Measurements from ENCODE around the gene HLA-E.

HLA-E gene

DNA sequence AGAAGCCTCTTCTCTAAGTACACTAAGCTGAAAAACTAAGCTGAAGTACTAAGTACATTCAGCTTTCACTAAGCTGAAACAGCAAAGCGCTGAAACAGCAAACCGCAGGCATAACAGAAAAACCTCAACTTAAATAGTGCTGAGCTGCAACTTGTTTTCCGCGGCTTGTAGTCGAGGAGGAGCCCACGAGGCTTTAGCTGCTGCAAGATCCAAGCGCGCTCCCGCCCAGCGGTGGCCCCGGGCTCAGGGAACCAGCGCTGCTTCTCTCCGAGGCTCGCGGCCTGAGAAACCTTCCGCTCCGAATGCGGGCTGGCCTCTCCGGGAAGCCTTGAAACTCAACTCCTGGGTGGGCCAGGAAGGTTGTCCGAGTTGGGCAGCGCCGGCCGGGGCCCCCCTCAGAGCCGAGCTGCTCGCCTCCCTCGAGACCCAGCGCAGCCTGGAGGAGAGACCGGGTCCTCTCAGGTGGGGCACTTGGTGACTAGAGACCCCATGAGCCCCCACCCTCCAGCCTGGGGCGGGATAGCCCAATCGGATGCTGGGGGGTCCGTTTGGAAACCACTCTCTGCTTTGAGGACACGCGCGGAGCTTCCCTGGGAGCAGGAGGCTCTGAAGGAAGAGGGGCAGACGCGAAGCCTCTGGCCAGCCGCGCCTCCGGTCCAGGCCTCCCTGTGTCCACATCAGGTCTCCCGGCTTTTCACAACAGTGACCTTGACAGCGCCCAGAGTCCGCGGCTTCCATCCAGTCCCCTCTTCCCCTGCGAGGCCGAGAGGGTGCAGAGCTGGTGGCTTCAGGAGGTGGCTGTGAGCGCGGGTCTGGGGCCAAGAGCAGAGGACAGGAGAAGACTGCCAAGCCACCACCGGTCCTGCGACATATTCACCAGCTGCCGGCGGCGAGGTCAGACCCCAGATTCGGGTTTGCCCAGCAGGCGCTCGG, 38.1 kb upstream of the HLA-E start:
- H3K79me2 ChIP-seq (ENCODE audit: insufficient read depth, low read length), result no peaks in the 10 kb centered on the region
- H3K27ac ChIP-seq (ENCODE audit: low read depth, low read length), result no peak overlapping the region
- no peak overlapping the region for H3K4me2 ChIP-seq (ENCODE audit: low read depth, low read length, poor library complexity, severe bottlenecking)
- H3K4me3 ChIP-seq (ENCODE audit: insufficient read depth, low read length, poor library complexity, severe bottlenecking), result no peak overlapping the region
- H3K27me3 ChIP-seq (ENCODE audit: low read length), result no peaks in the 10 kb centered on the region
- no peaks in the 10 kb centered on the region for H3K9me3 ChIP-seq (ENCODE audit: insufficient read depth, low read length)
- no peak overlapping the region for H2AFZ ChIP-seq (ENCODE audit: low read depth, low read length, severe bottlenecking)
- no peaks in the 10 kb centered on the region for H3K9me2 ChIP-seq (replicated peaks; ENCODE audit: insufficient read depth, low read length)
- H3K36me3 ChIP-seq (ENCODE audit: low read length), result no peaks in the 10 kb centered on the region
- TF ChIP-seq CTCF (IDR thresholded peaks at IDR 0.05; ENCODE audit: insufficient read depth, low read length, poor library complexity, severe bottlenecking) (no peak), EZH2phosphoT487 (conservative IDR thresholded peaks at IDR 0.05; ENCODE audit: low read length) (no peak)
- no peak overlapping the region for H3K9ac ChIP-seq (ENCODE audit: low read length)
- H4K20me1 ChIP-seq (ENCODE audit: low read depth, low read length), result no peaks in the 10 kb centered on the region
- H3F3A ChIP-seq (ENCODE audit: insufficient read depth), result no peaks in the 10 kb centered on the region

DNA sequence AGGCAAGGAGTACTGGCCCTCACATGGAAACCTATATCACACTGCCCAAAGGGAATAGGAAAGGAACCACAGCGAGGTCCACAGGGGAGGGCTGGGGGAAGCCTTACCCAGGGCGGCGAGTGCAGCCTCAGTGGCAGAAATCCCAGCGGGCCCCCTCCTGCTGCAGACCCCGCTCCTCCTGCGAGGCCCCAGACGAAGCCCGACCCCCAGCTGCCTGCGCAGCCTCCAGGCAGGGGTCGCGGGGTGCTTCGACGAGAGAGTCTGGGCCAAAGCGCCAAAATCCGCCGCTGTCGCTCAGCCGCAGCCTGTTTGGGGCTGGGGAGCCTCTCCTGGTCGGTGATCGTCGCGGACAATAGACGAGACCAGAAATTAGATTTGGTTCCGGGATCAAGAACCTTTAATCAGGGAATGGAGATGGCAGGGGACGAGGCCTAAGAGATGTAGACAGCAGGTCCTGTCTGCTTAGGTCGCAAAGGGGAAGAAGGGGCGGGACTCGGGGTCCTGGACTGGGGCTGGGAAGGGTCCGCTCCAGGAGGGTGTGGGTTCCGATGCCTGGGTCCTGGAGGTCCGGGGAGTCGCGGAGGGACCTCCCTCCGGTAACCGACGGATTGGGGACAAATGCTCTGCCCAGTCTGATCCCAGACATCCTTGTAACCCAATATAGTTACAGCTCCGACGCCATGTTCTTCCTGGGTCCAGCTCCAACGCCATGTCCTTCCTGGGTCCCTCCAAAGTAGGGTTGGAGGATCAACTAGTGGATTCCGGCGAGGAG, 36.4 kb upstream of the HLA-E start:
- Histone ChIP-seq H3K27me3 (ENCODE audit: low read length) (no peaks in the 10 kb centered on the region), H2AFZ (ENCODE audit: low read depth, low read length, severe bottlenecking) (no peak overlapping the region), H3K36me3 (ENCODE audit: low read length) (no peaks in the 10 kb centered on the region)

GRCh38 chr6:30453508-30454116, 35.7 kb upstream of the HLA-E start:
- Histone ChIP-seq H3K4me3 (ENCODE audit: insufficient read depth, low read length, poor library complexity, severe bottlenecking) (no peak overlapping the region), H3K27me3 (ENCODE audit: low read length) (no peaks in the 10 kb centered on the region), H3K27ac (ENCODE audit: low read depth, low read length) (no peak overlapping the region), H4K20me1 (ENCODE audit: low read depth, low read length) (no peaks in the 10 kb centered on the region), H3K9me2 (replicated peaks; ENCODE audit: insufficient read depth, low read length) (no peaks in the 10 kb centered on the region), H3K9ac (ENCODE audit: low read length) (no peak overlapping the region), H2AFZ (ENCODE audit: low read depth, low read length, severe bottlenecking) (no peak overlapping the region), H3K79me2 (ENCODE audit: insufficient read depth, low read length) (no peaks in the 10 kb centered on the region), H3K4me2 (ENCODE audit: low read depth, low read length, poor library complexity, severe bottlenecking) (no peak overlapping the region), H3F3A (ENCODE audit: insufficient read depth) (no peaks in the 10 kb centered on the region), H3K36me3 (ENCODE audit: low read length) (no peaks in the 10 kb centered on the region), H3K9me3 (ENCODE audit: insufficient read depth, low read length) (no peaks in the 10 kb centered on the region)
- TF ChIP-seq EZH2phosphoT487 (conservative IDR thresholded peaks at IDR 0.05; ENCODE audit: low read length), result no peak
- TF ChIP-seq CTCF (IDR thresholded peaks at IDR 0.05; ENCODE audit: insufficient read depth, low read length, poor library complexity, severe bottlenecking), result peak; percentile 97

More for the DNA sequence above, 36.4 kb upstream of the HLA-E start:
- Histone ChIP-seq H3F3A (ENCODE audit: insufficient read depth) (no peaks in the 10 kb centered on the region), H3K9me2 (replicated peaks; ENCODE audit: insufficient read depth, low read length) (no peaks in the 10 kb centered on the region), H3K4me3 (ENCODE audit: insufficient read depth, low read length, poor library complexity, severe bottlenecking) (no peak overlapping the region), H4K20me1 (ENCODE audit: low read depth, low read length) (no peaks in the 10 kb centered on the region), H3K4me2 (ENCODE audit: low read depth, low read length, poor library complexity, severe bottlenecking) (no peak overlapping the region), H3K9me3 (ENCODE audit: insufficient read depth, low read length) (no peaks in the 10 kb centered on the region), H3K27ac (ENCODE audit: low read depth, low read length) (no peak overlapping the region), H3K79me2 (ENCODE audit: insufficient read depth, low read length) (no peaks in the 10 kb centered on the region), H3K9ac (ENCODE audit: low read length) (no peak overlapping the region)
- no peak for TF ChIP-seq CTCF (IDR thresholded peaks at IDR 0.05; ENCODE audit: insufficient read depth, low read length, poor library complexity, severe bottlenecking)
- TF ChIP-seq EZH2phosphoT487 (conservative IDR thresholded peaks at IDR 0.05; ENCODE audit: low read length), result no peak

Measured in SU-DHL-6 (cell line).